ENCODE measurements around the gene SERPIND1. TPM values are rescaled to one million over a fixed set of nuclear protein-coding genes. Genes with fewer than 3 reads are reported as not detected.
"Not testable (repeated sequence)": the region's sequence is repeated elsewhere in the genome, so short reads cannot be mapped to it uniquely, and the experiment has no call there.

SERPIND1 gene
- total and polyA plus RNA-seq, 5 donors from 2014 or later: 0.10 to 0.29 TPM; not detected in 3

DNA sequence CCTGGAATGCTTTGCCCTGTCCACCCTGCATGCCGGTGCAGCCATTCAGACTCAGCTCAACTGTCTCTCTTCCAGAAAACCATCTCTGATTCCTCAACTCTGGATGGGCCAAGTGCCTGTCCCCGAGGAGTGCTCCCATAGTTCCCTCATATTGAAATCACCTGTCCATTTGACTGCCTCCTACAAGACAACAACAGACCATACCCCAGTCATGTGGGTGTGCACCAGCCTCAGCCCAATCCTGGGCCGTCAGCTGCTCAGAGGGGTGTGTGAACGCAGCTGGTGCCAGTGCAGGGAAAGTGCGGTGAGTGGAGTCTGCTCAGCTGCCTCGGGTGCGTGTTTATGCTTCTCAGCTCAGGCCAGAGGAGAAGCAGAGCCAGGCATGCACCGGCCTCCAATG lies 41.5 kb upstream of the SERPIND1 start:
- not testable (repeated sequence) for H3K27me3 ChIP-seq (ENCODE audit: control insufficient read depth, insufficient read depth, low read length); H3K4me3 ChIP-seq (ENCODE audit: low read depth, low read length); H3K4me1 Mint-ChIP-seq; ATAC-seq (ENCODE audit: low read depth in 2 of 2); H3K27me3 Mint-ChIP-seq; H3K9me3 Mint-ChIP-seq; DNase-seq; H3K27ac Mint-ChIP-seq; H3K4me1 ChIP-seq (ENCODE audit: control insufficient read depth, insufficient read depth, low read length, poor library complexity, severe bottlenecking); H3K27ac ChIP-seq (ENCODE audit: insufficient read depth, low read length, poor library complexity, severe bottlenecking); H3K9me3 ChIP-seq (ENCODE audit: control insufficient read depth in 2 of 2, low read length in 2 of 2); H3K4me3 Mint-ChIP-seq
- peaks cover 19% of the 10 kb centered on the region for H3K36me3 Mint-ChIP-seq
- peaks cover 26% of the 10 kb centered on the region for H3K36me3 ChIP-seq (ENCODE audit: control insufficient read depth, insufficient read depth, low read length)

DNA sequence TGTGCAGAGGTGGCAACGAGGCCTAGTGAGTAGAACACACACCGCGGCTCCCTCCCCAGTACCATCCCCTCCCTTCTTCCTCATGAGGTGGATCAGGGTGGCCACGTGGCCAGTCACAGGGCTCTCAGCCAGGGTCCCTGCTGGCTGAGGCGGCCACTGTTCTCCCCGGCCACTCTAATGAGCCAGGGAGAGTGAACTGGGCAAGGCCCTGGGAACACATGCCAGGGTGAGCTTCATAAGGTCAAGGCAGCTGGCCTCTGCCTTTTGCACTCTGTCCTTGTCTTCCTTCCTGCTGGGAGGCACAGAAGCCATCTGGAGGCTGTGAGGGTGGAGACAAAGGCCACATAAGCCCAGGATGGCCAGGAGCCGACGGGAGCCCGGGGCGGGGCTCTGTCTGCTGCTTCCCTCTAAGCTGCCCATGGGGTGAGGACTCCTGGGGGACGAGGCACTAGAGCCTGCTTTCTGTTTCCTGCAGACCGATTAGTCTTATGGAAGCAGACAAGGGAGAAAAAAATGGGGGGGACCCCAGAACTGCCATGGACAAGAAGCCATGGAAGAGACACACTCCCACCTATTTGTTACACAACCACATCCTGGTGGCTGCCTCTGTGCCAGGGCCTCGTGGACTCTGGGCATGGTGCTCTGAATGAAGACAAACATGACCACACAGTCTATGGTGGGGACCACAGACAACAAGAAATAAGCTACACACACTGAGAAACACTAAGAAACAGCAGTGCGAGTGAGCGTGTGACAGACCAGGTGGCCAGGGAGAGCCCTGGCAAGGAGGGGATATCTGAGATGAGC lies 38.4 kb upstream of the SERPIND1 start:
- H3K36me3 ChIP-seq (ENCODE audit: control insufficient read depth, insufficient read depth, low read length): peaks cover 17% of the 10 kb centered on the region
- ATAC-seq (ENCODE audit: low read depth in 2 of 2); H3K4me3 Mint-ChIP-seq; DNase-seq; H3K27me3 Mint-ChIP-seq; H3K4me3 ChIP-seq (ENCODE audit: low read depth, low read length); H3K27ac ChIP-seq (ENCODE audit: insufficient read depth, low read length, poor library complexity, severe bottlenecking); H3K4me1 ChIP-seq (ENCODE audit: control insufficient read depth, insufficient read depth, low read length, poor library complexity, severe bottlenecking); H3K9me3 Mint-ChIP-seq; H3K9me3 ChIP-seq (ENCODE audit: control insufficient read depth in 2 of 2, low read length in 2 of 2); H3K27me3 ChIP-seq (ENCODE audit: control insufficient read depth, insufficient read depth, low read length); H3K4me1 Mint-ChIP-seq: not testable (repeated sequence)
- H3K27ac Mint-ChIP-seq: peak overlapping the region in 2 of 3 donors; percentile 26 to 65
- peaks cover 11% of the 10 kb centered on the region for H3K36me3 Mint-ChIP-seq

GRCh38 chr22:20736891-20737290 lies 37.0 kb upstream of the SERPIND1 start:
- peaks cover 23% of the 10 kb centered on the region for H3K36me3 Mint-ChIP-seq
- H3K4me1 Mint-ChIP-seq; H3K4me3 Mint-ChIP-seq; H3K27me3 Mint-ChIP-seq; H3K9me3 ChIP-seq (ENCODE audit: control insufficient read depth in 2 of 2, low read length in 2 of 2); DNase-seq; H3K9me3 Mint-ChIP-seq; H3K27me3 ChIP-seq (ENCODE audit: control insufficient read depth, insufficient read depth, low read length); H3K4me3 ChIP-seq (ENCODE audit: low read depth, low read length); ATAC-seq (ENCODE audit: low read depth in 2 of 2); H3K27ac ChIP-seq (ENCODE audit: insufficient read depth, low read length, poor library complexity, severe bottlenecking); H3K4me1 ChIP-seq (ENCODE audit: control insufficient read depth, insufficient read depth, low read length, poor library complexity, severe bottlenecking): not testable (repeated sequence)
- peak overlapping the region in 1 of 3 donors; percentile 59 for H3K27ac Mint-ChIP-seq
- peaks cover 24% of the 10 kb centered on the region for H3K36me3 ChIP-seq (ENCODE audit: control insufficient read depth, insufficient read depth, low read length)

DNA sequence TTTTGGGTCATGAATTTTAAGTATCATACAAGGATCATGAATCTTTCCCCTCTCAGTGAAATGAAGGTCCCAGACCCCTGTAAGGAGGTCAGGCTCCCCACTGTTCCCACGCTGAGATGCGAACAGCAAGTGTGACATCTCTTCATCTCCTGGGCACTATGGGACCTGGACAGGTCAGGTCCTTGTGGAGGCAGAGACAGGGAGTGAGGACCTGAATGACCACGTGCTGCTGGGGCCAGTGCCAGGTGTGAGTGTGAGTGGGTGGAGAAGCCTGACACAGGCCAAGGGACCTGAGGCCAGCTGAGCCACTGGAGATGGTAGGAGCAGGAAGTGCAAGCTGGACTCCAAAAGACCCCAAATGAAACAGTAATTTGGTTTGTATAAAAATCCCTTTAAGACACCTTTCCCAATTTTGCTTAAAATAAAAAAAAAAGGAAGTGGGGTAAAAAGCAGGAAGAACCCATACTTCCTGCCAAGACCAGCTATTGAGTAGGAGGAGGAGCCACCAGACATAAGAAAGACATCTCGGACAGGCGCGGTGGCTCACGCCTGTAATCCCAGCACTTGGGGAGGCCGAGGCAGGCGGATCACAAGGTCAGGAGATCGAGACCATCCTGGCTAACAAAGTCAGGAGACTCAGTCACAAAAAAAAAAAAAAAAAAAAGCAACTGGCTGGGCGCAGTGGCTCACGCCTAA lies 35.4 kb upstream of the SERPIND1 start:
- H3K4me1 ChIP-seq (ENCODE audit: control insufficient read depth, insufficient read depth, low read length, poor library complexity, severe bottlenecking): no peaks in the 10 kb centered on the region
- H3K27me3 ChIP-seq (ENCODE audit: control insufficient read depth, insufficient read depth, low read length): no peaks in the 10 kb centered on the region
- DNase-seq: no peak
- no peak overlapping the region for H3K27ac ChIP-seq (ENCODE audit: insufficient read depth, low read length, poor library complexity, severe bottlenecking)
- Mint-ChIP-seq H3K27ac (peak overlapping the region in 2 of 3 donors; percentile 36 to 67), H3K4me3 (peak overlapping the region in 1 of 4 donors; percentile 24), H3K9me3 (peaks cover 0 to 1% (median 0%) of the 10 kb centered on the region in 7 donors), H3K36me3 (peaks cover 30% of the 10 kb centered on the region), H3K27me3 (no peaks in the 10 kb centered on the region), H3K4me1 (peaks cover 0 to 10% (median 6%) of the 10 kb centered on the region in 4 donors)
- no peak for ATAC-seq (ENCODE audit: low read depth in 2 of 2)
- no peak overlapping the region for H3K4me3 ChIP-seq (ENCODE audit: low read depth, low read length)
- peaks cover 33% of the 10 kb centered on the region for H3K36me3 ChIP-seq (ENCODE audit: control insufficient read depth, insufficient read depth, low read length)
- no peaks in the 10 kb centered on the region for H3K9me3 ChIP-seq (ENCODE audit: control insufficient read depth in 2 of 2, low read length in 2 of 2)

DNA sequence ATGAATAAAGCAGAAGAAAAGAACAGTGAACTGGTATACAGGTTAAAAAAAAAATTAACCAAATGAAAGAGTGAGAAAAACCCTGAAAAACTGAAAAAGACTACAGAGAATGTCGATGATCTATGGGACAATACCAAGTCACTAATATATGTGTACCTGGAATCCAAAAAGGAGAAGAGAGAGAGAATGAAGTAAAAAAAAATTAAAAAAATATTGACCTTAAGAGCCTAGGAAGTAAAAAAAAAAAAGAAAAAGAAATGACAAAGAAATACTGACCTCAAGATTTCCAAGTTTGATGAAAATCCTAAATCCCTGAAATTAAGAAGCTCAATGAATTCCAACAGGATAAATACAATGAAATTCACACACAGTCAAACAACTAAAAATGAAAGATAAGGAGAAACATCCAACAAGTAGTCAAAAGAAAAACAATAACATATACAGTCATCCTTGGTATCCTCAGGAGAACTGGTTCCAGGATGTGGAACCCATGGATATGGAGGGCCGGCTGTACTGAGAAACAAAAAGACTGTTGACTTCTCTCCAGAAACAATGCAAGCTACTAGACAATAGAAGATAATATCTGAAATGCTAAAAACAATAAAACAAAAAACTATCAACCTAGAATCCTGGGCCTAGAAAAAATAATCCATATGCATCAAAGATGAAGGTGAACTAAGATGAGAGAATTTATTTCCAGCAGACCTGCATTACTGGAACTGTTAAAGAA lies 33.5 kb upstream of the SERPIND1 start:
- Mint-ChIP-seq H3K4me1 (peaks cover 0 to 10% (median 6%) of the 10 kb centered on the region in 4 donors), H3K27ac (no peak overlapping the region)

DNA sequence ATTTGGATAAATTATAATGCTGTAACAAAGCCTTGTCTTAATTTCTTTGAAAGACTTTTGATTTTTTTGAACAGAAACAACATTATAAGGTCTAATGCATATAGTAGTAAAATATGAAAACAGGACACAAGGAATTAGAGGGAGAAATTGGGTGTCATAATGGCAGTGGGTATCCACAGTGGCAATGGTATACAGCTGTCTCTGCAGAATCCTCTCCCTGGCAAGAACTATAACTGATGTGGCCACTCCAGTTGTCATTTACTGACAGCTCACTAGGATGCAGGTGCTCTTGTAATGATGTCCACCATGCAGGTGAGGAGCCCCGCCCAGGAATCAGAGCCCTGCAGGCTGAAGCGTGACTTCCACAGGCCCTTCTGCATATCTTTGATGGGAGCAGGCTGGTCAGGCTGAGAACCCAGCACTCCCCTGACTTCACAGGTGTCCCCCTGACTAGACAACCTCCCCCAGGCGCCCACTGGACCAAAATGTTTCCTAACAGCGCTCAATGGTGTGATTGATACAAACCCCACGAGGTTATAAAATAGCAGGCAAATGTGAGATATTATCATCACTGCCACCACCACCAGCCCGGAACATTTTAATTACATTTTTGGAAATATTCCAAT lies 32.8 kb upstream of the SERPIND1 start:
- Histone ChIP-seq H3K4me1 (ENCODE audit: control insufficient read depth, insufficient read depth, low read length, poor library complexity, severe bottlenecking) (no peaks in the 10 kb centered on the region), H3K27ac (ENCODE audit: insufficient read depth, low read length, poor library complexity, severe bottlenecking) (no peak overlapping the region), H3K27me3 (ENCODE audit: control insufficient read depth, insufficient read depth, low read length) (no peaks in the 10 kb centered on the region), H3K36me3 (ENCODE audit: control insufficient read depth, insufficient read depth, low read length) (peaks cover 51% of the 10 kb centered on the region), H3K4me3 (ENCODE audit: low read depth, low read length) (no peak overlapping the region), H3K9me3 (ENCODE audit: control insufficient read depth in 2 of 2, low read length in 2 of 2) (no peaks in the 10 kb centered on the region)
- DNase-seq: no peak
- no peak overlapping the region for H3K4me3 Mint-ChIP-seq
- H3K36me3 Mint-ChIP-seq: peaks cover 34% of the 10 kb centered on the region
- peaks cover 0 to 1% (median 0%) of the 10 kb centered on the region in 7 donors for H3K9me3 Mint-ChIP-seq
- H3K27me3 Mint-ChIP-seq: no peaks in the 10 kb centered on the region
- peaks cover 0 to 10% (median 6%) of the 10 kb centered on the region in 4 donors for H3K4me1 Mint-ChIP-seq
- no peak for ATAC-seq (ENCODE audit: low read depth in 2 of 2)
- no peak overlapping the region for H3K27ac Mint-ChIP-seq

More for the DNA sequence above, 33.5 kb upstream of the SERPIND1 start:
- H3K4me1 ChIP-seq (ENCODE audit: control insufficient read depth, insufficient read depth, low read length, poor library complexity, severe bottlenecking): no peaks in the 10 kb centered on the region
- Mint-ChIP-seq H3K4me3 (no peak overlapping the region), H3K36me3 (peaks cover 34% of the 10 kb centered on the region), H3K9me3 (peaks cover 0 to 1% (median 0%) of the 10 kb centered on the region in 7 donors), H3K27me3 (no peaks in the 10 kb centered on the region)
- ATAC-seq (ENCODE audit: low read depth in 2 of 2): no peak
- H3K4me3 ChIP-seq (ENCODE audit: low read depth, low read length): no peak overlapping the region
- no peak for DNase-seq
- peaks cover 48% of the 10 kb centered on the region for H3K36me3 ChIP-seq (ENCODE audit: control insufficient read depth, insufficient read depth, low read length)
- H3K9me3 ChIP-seq (ENCODE audit: control insufficient read depth in 2 of 2, low read length in 2 of 2): no peaks in the 10 kb centered on the region
- no peak overlapping the region for H3K27ac ChIP-seq (ENCODE audit: insufficient read depth, low read length, poor library complexity, severe bottlenecking)
- H3K27me3 ChIP-seq (ENCODE audit: control insufficient read depth, insufficient read depth, low read length): no peaks in the 10 kb centered on the region

Data from CD4-positive, CD25-positive, alpha-beta regulatory T cell (primary cell).